Measurements from ENCODE around the gene TBC1D22A. TPM values are rescaled to one million over a fixed set of nuclear protein-coding genes. Genes with fewer than 3 reads are reported as not detected.
"Not testable (repeated sequence)": the region's sequence is repeated elsewhere in the genome, so short reads cannot be mapped to it uniquely, and the experiment has no call there.

TBC1D22A gene
- total RNA-seq, 1 donor from 2014 or later: 14.0 TPM

DNA sequence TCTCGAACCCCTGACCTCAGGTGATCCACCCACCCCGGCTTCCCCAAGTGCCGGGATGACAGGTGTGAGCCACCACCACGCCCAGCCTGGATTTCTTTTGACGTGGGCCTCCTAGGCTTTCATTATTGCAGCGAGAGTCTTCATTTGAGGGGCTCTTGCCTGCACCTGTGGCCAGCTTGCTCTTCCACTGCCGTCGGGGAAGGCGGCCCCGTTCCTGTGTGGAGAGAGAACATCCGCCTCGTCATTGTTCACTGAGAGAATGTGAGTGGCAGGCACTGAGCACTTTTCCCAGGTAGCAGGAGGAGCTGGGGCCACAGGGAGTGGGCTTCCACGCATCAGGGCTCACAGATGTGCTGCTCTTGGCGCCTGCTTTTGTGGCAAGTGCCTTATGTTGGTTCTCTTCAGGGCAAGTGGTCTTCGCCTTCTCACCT is 365.0 kb downstream of the TBC1D22A start:
- intact Hi-C loops (cut with DNase I): no loop called here
- DNase-seq (peak; percentile 25), ATAC-seq (ENCODE audit: poor library complexity) (no peak)

DNA sequence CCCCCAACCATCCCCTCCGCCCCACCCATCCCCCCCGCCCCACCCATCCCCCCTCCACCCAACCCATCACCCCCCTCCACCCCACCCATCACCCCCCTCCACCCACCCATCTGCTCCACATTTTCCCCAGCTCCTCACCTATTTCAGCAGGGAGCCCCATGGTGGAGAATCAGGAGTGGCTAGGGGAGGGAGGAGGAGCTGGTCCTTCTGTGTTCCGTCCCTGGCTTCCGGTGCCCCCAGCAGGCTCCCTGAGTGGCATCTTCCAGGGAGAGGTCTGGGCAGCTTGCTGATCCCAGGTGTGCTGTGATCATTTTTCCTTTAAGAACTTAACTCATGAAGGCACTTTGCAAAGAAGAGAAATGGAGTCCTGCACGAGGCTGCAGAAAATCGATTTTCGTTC is 365.8 kb downstream of the TBC1D22A start:
- DNase-seq: peak; percentile 13
- ATAC-seq (ENCODE audit: poor library complexity): no peak

DNA sequence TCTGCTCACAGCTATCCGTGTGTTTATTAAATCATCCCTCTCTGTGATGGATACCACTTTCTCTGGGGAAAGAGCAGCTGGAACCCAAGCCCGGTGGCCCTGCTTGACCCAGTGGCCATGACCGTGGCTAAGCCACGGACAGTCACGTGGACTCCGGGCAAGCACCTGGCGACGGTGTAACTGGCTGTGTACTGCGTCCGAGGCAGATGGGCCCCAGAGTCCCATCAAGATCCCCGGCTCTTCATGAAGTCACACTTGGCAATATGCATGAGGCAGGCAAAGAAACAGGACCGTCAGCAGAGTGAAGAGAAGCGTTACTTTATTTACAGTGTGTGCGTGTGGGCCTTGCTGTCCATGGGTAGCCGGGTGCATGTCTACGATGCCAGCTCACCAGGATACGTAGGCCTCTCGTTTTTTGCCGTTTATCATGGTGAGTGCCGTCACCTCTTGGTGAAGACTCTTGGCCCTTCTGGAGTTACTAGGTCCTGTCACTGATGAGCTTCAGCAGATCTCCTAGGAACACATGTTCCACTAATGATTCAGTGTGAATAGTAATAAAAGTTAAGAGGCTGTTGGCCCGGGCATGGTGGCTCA is 366.3 kb downstream of the TBC1D22A start:
- intact Hi-C loops (cut with DNase I): no loop called here
- DNase-seq: peak; percentile 7
- ATAC-seq (ENCODE audit: poor library complexity): no peak

More for the DNA sequence above, 365.8 kb downstream of the TBC1D22A start:
- intact Hi-C loops (cut with DNase I): no loop called here

DNA sequence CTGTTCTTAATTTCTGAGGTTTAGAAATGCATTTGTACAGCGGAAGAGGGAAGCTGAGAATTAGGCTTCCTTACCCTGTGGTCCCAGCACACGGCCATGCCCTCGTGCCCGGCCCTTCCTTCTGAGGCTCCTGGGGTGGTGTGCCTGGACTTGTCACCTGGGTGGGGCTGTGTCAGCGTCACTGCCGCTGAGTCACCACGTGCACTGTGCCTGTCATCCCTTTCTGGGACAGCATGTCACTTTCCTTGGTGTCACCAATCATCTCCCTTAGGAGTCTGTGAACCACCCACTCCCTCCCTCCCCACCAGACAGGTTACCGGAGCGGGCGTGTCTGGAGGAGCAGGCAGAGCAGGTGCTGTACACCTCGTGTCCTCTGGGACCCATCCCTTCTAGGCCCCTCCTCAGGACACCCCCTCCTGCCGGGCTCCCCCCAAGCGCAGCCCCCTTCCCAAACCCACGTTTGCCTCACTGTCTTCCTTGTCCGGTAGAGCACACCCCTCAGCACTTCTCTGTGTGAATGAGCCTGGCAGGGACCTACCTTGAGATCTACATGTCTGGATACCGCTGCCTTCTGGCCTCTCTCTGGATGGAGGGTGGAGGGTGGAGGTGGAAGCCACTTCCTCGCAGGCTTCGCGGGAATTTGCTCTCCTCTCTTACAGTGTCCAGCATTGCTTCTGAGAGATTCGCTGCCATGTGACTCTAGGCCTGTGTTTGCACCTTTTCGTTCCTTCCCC is 367.6 kb downstream of the TBC1D22A start:
- peak; percentile 5 for DNase-seq
- ATAC-seq (ENCODE audit: poor library complexity): peak; percentile 20
- intact Hi-C loops (cut with DNase I): no loop called here

DNA sequence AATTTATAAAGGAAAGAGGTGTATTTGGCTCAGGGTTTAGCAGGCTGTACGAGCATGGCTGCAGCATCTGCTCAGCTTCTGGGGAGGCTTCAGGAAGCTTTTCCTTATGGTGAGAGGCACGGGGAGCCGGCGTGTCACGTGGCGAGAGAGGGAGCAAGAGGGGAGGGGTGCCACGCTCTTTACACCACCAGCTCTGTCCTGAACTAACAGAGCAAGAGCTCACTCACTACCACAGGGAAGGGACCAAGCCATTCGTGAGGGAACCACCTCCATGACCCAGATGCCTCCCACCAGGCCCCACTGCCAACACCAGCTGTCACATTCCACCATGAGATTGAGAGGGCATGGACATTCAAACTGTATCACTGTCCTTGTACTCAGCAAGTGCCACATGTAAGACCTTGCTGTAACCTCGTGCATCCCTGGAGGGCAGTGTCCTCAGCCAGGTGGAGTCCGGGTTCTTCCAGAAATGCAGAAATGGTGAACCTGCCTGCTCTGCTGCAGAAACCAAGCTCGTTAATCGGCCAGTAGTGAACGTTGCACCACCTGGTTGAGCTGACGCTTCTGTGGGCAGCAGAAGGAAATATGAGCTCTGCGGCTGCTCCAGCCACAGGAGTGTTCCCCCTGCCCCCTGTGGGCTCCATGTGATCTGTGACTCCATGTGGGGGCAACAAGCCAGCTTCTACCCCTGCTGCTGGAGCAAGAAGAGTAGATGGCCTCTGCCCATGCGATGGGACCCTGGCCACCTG is 368.6 kb downstream of the TBC1D22A start:
- DNase-seq (peak; percentile 20), ATAC-seq (ENCODE audit: poor library complexity) (no peak)

DNA sequence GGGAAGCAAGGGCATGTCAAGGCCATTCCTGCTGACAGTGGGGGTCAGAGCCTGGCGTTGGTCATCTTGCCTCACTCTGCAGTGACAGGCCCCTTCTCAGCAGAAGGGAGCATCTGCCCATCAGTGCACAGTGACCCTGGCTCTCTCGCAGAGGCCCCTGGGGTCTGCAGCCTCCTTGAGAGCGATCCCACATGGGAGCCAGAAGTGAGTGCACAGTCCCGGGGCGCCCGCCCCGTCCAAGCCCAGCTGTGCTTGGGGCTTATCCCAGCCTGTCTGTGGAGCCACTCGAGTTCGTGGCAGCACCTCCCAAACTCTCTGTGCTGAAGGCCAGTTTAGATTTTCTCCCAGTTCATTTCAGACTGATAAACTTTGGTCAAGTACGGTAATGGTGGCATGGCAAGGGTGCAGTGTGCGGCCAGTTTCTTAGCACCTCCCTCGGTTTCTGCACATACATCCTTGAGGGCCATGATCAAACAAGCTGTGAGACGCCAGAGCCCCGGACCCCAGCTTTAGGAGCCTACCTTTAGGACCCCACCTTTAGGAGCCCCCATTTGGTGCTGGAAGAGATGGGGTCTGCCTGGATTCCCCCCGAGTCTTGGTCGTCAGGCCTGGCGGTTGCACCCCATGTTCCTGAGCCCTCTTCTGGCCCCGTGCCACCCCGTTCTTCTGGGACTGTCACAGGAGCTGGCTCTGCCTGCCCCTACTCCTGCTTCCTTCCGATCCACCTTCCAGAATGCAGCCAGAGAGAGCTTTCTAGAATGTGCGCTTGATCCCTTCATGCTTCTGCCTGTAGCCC is 369.4 kb downstream of the TBC1D22A start:
- peak; percentile 33 for DNase-seq
- no peak for ATAC-seq (ENCODE audit: poor library complexity)
- intact Hi-C loops (cut with DNase I): no loop called here

More for the DNA sequence above, 368.6 kb downstream of the TBC1D22A start:
- intact Hi-C loops (cut with DNase I): no loop called here

DNA sequence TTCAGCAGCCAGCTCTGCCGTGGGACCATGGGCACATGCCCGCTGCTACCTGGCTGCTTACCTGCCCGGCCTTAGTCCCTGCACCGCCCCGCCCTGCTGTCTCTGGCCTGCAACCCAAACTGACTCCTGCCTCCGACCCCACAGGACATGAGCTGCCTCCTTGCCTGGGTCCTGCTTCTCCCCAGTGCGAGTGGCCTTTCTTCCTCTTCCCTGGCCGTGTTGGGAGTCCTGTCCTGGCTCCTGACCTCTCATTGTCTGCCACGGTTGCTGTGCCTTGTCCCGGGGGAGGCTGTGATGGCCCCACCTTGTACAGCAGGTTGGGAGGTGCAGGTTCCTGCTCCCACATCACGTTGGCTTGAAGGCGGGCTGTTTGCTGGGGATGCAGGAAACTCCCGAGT is 370.0 kb downstream of the TBC1D22A start:
- intact Hi-C loops (cut with DNase I): no loop called here
- DNase-seq (peak; percentile 26), ATAC-seq (ENCODE audit: poor library complexity) (no peak)

DNA sequence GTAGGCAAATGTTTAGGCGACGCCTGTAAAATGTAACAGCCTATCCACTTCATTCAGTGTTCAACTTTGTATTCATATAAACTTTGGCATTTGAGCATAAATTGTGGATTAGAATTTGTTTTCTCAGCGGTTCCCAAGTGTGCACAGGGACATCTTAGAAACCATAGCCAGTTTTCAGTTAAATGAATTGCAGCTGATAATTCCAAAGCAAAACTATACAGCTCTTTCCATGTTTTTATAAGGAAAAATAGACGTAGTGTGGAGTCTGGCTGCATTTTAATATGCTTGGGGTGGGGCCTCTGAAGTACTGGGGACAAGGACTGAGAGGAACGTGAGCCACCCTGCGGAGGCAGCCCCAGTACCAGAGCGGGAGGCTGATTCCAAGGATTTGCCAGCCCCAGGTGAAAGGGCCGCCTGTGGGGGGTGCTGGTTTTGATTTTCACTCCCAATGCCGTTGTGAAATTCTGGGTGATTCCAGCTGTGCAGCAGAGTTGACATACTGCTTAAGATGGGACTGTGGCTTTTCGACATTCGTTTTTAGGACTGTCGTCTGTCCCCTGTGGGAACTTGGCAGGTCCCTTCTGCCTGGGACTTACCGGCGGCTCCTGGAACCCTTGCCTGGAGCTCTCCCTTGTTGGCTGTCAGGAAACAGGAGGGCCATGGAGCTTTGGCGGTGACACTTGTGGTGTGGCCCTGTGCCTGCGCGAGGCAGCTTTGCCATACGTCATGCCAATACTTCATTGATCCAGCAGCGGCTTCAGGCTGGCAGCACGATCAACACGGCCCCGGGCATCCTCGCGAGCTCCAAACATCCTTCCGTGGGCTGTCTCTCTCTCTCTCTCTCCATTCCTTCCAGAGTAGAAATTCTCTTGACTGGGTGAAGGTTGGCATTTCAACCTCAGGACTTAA is 370.9 kb downstream of the TBC1D22A start:
- intact Hi-C loops (cut with DNase I): no loop called here
- ATAC-seq (ENCODE audit: poor library complexity) (no peak), DNase-seq (no peak)

DNA sequence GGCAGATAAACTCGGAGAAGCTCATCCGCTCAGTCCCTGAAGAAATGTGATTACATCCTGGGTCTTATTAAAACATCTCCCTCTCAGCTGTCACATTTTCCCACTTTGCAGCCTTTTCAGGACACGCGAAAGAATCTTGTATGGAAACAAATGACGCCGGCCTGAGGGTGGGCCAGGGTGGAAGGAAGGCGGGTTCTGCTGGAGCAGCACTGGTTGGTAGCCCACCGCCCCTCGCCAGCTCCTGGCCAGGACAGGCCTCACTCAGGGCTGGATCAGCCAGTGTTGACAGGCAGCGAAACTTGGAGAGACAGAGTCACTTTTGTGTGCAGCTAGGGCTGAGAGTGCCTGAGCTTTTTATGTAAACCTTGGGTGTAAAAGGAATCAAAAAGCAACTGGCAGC is 371.8 kb downstream of the TBC1D22A start:
- DNase-seq: no peak
- no peak for ATAC-seq (ENCODE audit: poor library complexity)

DNA sequence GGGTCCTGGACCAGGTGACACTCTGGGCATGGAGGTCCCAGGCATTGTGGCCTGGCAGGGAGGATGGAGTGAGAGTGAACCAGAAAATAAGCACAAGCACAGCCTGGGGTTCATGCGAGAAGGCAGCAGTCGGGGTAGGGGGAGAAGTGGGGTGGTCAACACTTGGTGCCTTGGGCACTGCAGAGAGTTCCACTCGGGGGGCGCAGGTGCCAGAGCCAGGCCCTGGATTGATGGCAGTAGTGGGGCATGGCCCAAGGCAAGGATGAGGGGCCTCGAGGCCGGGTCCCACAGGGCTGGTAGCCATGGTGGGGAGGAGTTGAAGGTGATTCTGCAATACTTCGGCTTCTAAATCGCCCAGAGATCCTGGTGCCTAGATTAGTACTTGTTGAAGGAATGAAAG is 372.9 kb downstream of the TBC1D22A start:
- DNase-seq (no peak), ATAC-seq (ENCODE audit: poor library complexity) (no peak)
- intact Hi-C loops (cut with DNase I): no loop called here

More for the DNA sequence above, 371.8 kb downstream of the TBC1D22A start:
- intact Hi-C loops (cut with DNase I): no loop called here

DNA sequence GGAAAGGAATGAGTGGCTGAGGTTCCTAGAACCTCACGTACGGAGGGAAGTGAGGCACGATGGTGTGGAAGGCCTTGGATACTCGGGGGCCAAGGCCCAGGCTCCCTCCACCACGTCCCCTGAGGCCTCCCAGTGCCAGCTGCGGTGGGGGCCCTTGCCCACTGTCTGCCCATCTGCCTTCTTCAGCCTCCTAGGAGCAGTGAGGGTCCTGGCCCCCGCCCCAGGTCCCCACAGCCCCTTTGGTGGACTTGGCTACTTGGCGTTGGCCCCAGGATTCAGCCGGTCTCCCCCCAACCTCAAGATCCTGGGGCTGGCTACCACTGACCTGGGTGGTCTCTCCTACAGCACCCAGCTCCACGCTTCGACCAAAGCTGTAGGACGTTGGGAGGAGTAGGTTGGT is 373.6 kb downstream of the TBC1D22A start:
- no peak for DNase-seq
- intact Hi-C loops (cut with DNase I): no loop called here
- ATAC-seq (ENCODE audit: poor library complexity): no peak

DNA sequence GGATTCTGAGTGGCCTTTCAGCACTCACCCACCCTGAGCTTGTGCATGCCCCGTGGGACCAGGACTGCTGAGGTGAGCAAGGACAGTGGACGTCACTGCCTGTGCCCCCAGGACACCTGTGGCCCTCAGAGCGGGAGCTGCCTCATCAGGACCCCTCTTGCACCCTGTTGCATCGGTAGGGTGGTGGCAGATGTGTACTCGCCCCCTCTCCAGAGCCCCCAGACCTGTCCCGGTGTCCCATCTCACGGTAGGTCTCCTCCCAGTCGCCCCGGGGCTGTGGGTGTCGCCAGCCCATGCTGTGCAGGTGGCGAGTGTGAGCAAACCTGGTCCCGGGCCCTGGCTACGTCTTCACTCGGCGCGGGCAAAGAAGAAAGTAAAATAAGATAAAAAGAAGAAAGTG is 374.2 kb downstream of the TBC1D22A start:
- no peak for ATAC-seq (ENCODE audit: poor library complexity)
- intact Hi-C loops (cut with DNase I): no loop called here
- no peak for DNase-seq

DNA sequence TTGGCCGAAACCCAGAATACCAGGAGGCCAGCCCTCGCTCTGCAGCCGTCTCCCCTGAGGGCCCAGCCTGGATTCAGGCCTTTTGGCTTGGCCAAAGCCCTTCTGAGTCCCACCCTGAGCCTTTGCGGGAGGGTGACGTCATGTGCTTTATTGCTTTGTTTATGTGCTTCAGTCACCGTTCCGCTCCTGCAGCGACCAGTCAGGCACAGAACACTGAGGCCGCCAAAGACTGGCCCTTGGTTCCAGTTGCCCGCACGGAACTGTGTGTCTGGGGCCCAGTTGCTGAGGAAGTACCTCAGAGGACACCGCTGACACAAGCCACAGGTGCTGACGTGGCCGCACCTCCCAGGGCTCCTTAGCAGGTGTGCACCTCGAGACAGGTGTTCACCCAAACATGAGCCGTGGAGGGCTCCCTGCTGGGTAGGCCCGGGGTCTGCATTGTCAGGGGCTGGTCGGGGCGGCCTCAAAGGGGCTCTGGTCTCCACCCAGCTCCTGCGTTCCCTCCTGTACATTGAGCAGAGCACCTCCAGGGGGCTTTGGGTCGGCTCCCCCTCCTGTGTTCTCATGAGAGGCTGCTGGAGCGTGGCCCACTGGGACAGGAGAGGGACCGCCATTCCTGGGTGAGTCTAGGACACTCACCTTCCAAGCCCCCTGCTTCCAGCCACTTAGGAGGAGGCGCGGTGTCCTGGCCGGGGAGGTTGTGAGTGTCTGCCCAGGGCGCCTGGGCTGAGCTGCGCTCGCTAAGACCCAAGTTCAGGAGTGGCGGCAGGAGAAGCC is 376.8 kb downstream of the TBC1D22A start:
- ATAC-seq (ENCODE audit: poor library complexity) (no peak), DNase-seq (no peak)
- intact Hi-C loops (cut with DNase I): no loop called here

DNA sequence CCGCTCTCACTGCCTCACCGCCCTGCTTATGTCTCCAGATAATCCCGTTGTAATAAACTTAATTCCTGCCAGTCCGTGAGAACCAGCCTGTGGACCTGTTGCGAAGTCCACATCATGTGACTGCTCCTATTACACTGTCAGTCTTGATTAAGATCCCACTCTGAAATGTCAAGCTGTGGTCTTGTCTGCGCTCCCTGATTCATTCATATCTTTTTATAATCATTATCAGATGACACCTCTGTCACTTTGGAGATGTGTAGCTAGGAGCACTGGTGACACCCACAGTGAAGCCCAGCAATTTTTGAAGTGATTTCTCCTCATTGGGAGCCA is 377.3 kb downstream of the TBC1D22A start:
- intact Hi-C loops (cut with DNase I): no loop called here
- ATAC-seq (ENCODE audit: poor library complexity) (no peak), DNase-seq (no peak)

DNA sequence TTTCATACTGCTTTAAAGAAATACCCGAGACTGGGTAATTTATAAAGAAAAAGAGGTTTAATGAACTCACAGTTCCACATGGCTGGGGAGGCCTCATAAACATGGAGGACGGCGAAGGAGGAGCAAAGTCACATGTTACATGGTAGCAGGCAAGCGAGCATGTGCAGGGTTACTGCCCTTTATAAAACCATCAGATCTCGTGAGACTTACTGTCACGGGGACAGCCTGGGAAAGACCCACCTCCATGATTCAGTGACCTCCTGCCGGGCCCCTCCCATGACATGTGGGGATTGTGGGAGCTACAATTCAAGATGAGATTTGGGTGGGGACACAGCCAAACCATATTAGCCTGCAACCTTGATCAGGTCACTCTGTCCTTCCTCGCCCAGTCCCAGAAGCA is 378.5 kb downstream of the TBC1D22A start:
- intact Hi-C loops (cut with DNase I); DNase-seq; ATAC-seq (ENCODE audit: poor library complexity): not testable (repeated sequence)

DNA sequence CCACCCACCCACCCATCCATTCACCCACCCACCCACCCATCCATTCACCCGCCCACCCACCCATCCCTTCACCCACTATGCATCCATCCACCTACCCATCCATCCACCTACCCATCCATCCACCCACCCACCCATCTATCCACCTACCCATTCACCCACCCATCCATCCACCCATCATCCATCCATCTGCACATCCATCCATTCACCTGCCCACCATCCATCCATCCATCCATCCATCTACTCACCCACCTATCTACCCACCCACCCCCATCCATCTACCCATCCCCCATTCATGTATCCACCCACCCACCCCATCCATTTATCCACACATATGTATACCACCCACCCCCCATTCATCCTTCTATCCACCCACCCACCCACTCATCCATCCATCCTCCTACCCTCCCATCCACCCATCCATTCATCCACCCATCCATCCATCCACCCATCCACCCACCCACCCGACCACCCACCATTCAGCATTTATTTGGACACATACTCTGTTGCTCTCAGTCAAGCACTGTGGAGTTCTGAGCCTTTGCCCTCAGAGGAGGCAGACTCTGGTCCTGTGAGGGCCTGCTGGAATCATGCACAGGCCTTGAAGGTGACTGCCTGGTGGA is 380.1 kb downstream of the TBC1D22A start:
- ATAC-seq (ENCODE audit: poor library complexity): no peak
- DNase-seq: no peak
- intact Hi-C loops (cut with DNase I): no loop called here
